ENCODE results near the gene HHIP. TPM values are rescaled to one million over a fixed set of nuclear protein-coding genes. Genes with fewer than 3 reads are reported as not detected.
"Not testable (repeated sequence)": the region's sequence is repeated elsewhere in the genome, so short reads cannot be mapped to it uniquely, and the experiment has no call there.

The HHIP gene
- polyA plus RNA-seq, 3 donors = 1.4 to 4.0 (median 3.4) TPM

- DNase-seq (ENCODE audit: extremely low read depth in 1 of 11, low read depth in 9 of 11, low spot score in 4 of 11) = no peak
These were observed 86.8 kb downstream of the HHIP start for GRCh38 chr4:144732584-144733428.

- DNase-seq (ENCODE audit: extremely low read depth in 1 of 11, low read depth in 9 of 11, low spot score in 4 of 11) = no peak
These were observed 87.6 kb downstream of the HHIP start for GRCh38 chr4:144733566-144733965.

GRCh38 chr4:144734522-144734921 is 88.6 kb downstream of the HHIP start:
- no peak for DNase-seq (ENCODE audit: extremely low read depth in 1 of 11, low read depth in 9 of 11, low spot score in 4 of 11)

GRCh38 chr4:144738649-144739048 is 92.7 kb downstream of the HHIP start:
- DNase-seq (ENCODE audit: extremely low read depth in 1 of 11, low read depth in 9 of 11, low spot score in 4 of 11) = no peak

- DNase-seq (ENCODE audit: extremely low read depth in 1 of 11, low read depth in 9 of 11, low spot score in 4 of 11) = no peak
These were observed 93.6 kb downstream of the HHIP start for GRCh38 chr4:144739511-144740033.

- no peak for DNase-seq (ENCODE audit: extremely low read depth in 1 of 11, low read depth in 9 of 11, low spot score in 4 of 11)
These were observed 94.4 kb downstream of the HHIP start for GRCh38 chr4:144740316-144740715.

GRCh38 chr4:144748814-144749555 is 103.0 kb downstream of the HHIP start:
- no peak for DNase-seq (ENCODE audit: extremely low read depth in 1 of 11, low read depth in 9 of 11, low spot score in 4 of 11)

- no peak for DNase-seq (ENCODE audit: extremely low read depth in 1 of 11, low read depth in 9 of 11, low spot score in 4 of 11)
These were observed 104.4 kb downstream of the HHIP start for GRCh38 chr4:144750348-144750747.

GRCh38 chr4:144754562-144755410 is 108.8 kb downstream of the HHIP start:
- DNase-seq (ENCODE audit: extremely low read depth in 1 of 11, low read depth in 9 of 11, low spot score in 4 of 11) = no peak

GRCh38 chr4:144757969-144758368 is 112.0 kb downstream of the HHIP start:
- no peak for DNase-seq (ENCODE audit: extremely low read depth in 1 of 11, low read depth in 9 of 11, low spot score in 4 of 11)

GRCh38 chr4:144768809-144769208 is 122.9 kb downstream of the HHIP start:
- not testable (repeated sequence) for DNase-seq (ENCODE audit: extremely low read depth in 1 of 11, low read depth in 9 of 11, low spot score in 4 of 11)

GRCh38 chr4:144778364-144778763 is 132.4 kb downstream of the HHIP start:
- DNase-seq (ENCODE audit: extremely low read depth in 1 of 11, low read depth in 9 of 11, low spot score in 4 of 11) = no peak

- DNase-seq (ENCODE audit: extremely low read depth in 1 of 11, low read depth in 9 of 11, low spot score in 4 of 11) = no peak
These were observed 136.4 kb downstream of the HHIP start for GRCh38 chr4:144782345-144782744.

- DNase-seq (ENCODE audit: extremely low read depth in 1 of 11, low read depth in 9 of 11, low spot score in 4 of 11) = peak in 3 of 11 donors; percentile 12 to 18 (median 13)
These were observed 140.0 kb downstream of the HHIP start for GRCh38 chr4:144785961-144786360.

- peak in 6 of 11 donors; percentile 12 to 36 (median 19) for DNase-seq (ENCODE audit: extremely low read depth in 1 of 11, low read depth in 9 of 11, low spot score in 4 of 11)
These were observed 141.7 kb downstream of the HHIP start for GRCh38 chr4:144787365-144788258.

- no peak for DNase-seq (ENCODE audit: extremely low read depth in 1 of 11, low read depth in 9 of 11, low spot score in 4 of 11)
These were observed 142.5 kb downstream of the HHIP start for GRCh38 chr4:144788469-144788868.

- not testable (repeated sequence) for DNase-seq (ENCODE audit: extremely low read depth in 1 of 11, low read depth in 9 of 11, low spot score in 4 of 11)
These were observed 146.0 kb downstream of the HHIP start for GRCh38 chr4:144791933-144792332.
